Measurements from ENCODE around the gene NUP210L.

GRCh38 chr1:153973071-153973470, 181.8 kb downstream of the NUP210L start:
- TF ChIP-seq EZH2 (IDR thresholded peaks at IDR 0.05; ENCODE audit: low read depth) (no peak), CTCF (conservative IDR thresholded peaks at IDR 0.05) (no peak)
